Fibroblast of skin of scalp (primary cell): Measurements from ENCODE around the gene SV2B. TPM values are rescaled to one million over a fixed set of nuclear protein-coding genes. Genes with fewer than 3 reads are reported as not detected.
"Not testable (repeated sequence)": the region's sequence is repeated elsewhere in the genome, so short reads cannot be mapped to it uniquely, and the experiment has no call there.

Experiments used
- DNase-seq: peaks from one replicate; pipeline ENCODE4 v3.0.0-alpha.2; 2013
- polyA plus RNA-seq, 2 experiments: library from polyadenylated mRNA; unstranded; fragments of 120-200 nt; gene quantifications; one replicate each; pipeline ENCODE4 v1.2.1, GENCODE V29; 2013; ENCODE audit not compliant: insufficient read length in 2 of 2

SV2B gene
- 0.04 TPM for polyA plus RNA-seq (2013, experiment 1 of 2; ENCODE audit: insufficient read length)
- polyA plus RNA-seq (2013, experiment 2 of 2; ENCODE audit: insufficient read length), result 0.07 TPM

- DNase-seq, result peak; percentile 7
Observed at GRCh38 chr15:91099995-91100813, at the start of gene SV2B. SV2B (plus strand) TSS chr15:91100257; CDS start chr15:91226264, 126,007 bp downstream.

- DNase-seq, result no peak
Observed at GRCh38 chr15:91051248-91051647, 48.8 kb upstream of the SV2B start.

GRCh38 chr15:91054816-91055215 lies 45.2 kb upstream of the SV2B start:
- no peak for DNase-seq

DNA sequence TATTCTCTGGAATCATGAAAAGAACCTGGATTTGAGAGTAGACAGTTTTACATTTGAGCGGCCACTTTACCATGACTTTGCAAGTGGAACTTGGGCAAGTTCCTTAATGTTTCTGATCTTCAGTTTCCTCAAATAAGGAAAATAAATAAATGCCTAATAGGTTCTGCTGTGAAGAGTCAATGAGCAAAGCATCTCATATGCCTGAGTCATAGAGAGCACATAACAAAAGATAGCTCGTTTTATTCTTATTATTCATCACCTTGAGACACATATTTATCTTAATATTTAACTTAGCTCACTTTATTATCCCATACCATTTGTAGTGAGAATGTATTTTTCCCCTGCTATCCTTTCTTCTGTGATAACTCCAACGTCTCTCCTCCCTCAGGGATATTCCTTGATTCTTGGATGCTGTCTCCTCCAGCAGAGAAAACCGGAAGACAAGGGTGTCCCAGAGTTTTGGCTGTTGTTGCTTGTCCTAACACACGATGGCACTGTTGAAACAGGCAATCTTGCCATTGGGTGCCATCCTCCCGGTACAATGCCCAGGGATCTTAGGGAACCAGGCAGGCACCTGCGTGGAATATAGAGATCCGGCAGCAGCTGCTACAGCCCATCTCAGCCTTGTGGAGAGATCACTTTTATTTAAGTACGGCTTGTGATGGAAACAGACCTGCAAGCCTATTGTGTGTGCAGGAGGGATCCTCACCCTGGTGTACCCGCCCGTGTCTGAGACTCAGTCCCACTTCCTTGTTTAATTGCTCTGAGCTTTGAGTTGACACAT lies 44.3 kb upstream of the SV2B start:
- DNase-seq, result peak; percentile 64

DNA sequence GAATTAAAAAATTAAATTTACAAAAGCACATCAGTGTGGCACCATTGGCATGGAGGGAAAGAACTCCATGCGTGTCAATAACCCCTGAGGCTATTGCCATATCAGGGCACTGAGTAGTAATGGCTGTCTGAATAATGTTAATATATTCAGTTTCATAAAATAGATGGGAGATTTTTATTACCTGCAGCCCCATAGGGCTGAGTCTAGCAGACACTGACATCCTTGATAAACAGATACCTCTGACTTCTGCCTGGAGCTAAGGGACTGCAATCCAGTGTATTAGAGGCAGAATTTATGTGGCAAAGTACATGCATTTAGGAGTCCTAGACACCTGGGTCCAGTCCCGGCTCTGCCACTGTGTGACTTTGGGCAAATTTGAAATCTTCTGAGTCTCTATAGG lies 38.8 kb upstream of the SV2B start:
- DNase-seq, result no peak

DNA sequence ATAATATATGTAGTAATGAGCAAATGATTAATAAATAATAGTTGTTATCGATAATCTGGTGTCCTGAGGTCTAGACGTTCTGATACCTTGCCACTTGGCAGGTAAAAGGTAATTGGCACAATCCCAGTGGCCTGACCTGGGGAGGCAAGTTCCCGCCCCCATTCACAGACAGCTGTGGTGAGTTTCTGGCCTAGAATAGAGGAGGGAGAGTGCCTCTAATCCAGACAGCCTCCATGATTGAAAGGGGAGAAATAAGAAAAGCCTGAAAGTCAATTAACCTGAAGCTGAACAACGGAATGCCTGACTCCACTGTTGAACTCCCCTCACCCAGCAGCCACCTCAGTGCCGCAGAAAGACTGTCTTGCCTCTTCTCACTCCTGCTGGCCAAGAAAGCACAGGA lies 38.1 kb upstream of the SV2B start:
- no peak for DNase-seq

DNA sequence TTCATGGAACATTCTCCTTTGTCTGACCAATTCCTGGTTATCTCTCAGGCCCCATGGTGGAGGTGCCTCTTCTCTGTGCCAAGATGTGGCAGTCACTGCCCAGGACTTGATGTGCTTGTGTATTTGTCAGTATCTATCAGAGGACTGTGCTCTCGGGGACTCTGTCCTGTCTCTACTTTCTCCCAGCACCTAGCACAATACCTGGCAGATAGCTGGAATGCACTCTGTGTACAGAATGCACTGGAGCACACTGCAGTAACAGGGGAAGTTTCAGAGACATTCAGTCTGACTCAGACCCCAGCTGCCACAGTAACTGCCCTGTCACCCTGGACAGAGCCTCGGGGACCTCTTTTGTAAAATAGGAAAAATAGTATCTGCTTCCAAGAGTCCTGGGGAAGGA lies 34.6 kb upstream of the SV2B start:
- DNase-seq, result no peak

DNA sequence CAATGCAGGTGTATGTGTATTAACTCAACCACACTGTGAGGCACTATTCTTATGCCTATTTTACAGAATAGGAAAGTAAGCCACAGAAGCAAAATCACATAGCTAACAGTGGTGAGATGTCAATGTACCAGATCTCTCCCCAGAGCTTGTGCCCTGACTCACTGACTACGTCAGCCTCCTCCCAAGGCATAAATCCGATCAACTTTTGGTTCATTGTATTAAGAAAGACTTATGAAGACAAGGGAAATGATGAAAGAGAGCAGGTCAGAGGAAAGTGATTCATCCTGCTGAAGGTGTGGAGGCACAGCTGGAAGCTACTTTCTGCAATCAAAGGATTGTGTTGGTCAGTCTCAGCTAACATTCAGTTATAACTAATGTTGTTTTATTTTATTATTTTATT lies 33.0 kb upstream of the SV2B start:
- DNase-seq, result no peak

- DNase-seq, result no peak
Observed at GRCh38 chr15:91068436-91068835, 31.6 kb upstream of the SV2B start.

DNA sequence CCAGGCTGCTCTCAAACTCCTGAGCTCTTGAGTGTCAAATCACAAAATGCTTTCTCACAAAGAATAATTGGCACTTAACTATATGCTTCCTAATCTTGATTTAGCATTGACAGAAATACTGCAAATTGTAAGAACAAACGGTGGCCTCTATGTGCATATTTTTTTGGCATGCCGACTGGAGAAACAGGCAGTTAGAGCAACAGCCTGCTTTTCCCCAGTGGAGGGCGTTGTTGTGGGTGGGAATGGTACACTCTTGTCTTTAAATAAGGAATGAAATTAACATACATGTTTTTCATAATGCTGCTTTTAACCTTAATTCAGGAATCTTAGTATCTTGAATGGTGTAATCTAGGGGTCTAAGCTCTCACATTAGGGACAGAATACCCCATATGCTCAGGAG lies 31.1 kb upstream of the SV2B start:
- no peak for DNase-seq

DNA sequence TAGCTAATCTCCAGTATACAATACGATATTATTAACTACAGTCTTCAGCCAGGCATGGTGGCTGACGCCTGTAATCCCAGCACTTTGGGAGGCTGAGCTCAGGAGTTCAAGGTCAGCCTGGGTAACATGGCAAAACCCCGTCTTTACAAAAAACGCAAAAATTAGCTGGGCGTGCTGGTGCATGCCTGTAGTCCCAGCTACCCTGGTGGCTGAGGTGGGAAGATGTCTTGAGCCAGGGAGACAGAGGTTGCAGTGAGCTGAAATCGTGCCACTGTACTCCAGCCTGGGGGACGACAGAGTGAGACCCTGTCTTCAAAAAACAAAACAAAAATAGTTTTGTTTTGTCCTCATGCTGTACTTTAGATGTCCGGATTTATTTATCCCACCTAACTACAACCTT lies 29.2 kb upstream of the SV2B start:
- DNase-seq, result no peak

- no peak for DNase-seq
Observed at GRCh38 chr15:91072161-91072560, 27.9 kb upstream of the SV2B start.

DNA sequence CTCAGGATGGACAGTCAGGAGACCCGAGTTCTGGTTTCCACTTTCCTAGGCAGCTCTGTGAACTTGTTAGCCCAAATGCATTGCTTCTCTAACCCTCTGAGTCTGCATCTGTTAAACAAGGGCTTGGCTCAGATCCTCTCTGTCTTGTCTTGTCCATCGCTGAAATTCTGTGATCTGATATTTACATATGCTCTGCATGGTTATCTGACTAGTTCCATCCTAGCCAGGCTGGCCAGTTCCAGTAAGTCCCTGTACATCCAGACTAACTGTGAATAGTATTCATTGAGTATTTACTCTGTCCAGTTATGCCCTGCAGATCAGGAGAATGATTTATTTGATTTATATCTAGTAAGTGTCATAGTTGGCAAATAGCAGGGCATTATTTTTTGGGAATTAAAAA lies 27.0 kb upstream of the SV2B start:
- DNase-seq, result no peak

DNA sequence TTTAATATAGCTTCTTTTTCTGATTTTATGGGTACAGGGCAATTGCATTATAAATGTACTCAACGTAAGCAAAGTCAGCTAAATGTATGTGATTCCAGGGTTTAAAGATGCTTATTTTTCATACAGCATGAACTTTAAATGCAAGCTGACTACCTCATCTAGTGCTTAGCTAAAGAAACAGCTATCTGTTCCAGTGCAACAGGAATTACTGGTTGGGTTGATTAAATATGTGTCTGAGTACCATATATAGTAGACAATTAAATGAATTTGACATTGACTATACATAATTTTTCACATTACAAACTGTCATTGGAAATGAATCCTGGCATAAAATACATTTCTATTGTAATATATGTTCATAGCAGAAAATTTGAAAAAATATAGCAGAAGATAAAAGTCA lies 26.3 kb upstream of the SV2B start:
- no peak for DNase-seq

GRCh38 chr15:91075739-91076138 lies 24.3 kb upstream of the SV2B start:
- DNase-seq, result no peak

DNA sequence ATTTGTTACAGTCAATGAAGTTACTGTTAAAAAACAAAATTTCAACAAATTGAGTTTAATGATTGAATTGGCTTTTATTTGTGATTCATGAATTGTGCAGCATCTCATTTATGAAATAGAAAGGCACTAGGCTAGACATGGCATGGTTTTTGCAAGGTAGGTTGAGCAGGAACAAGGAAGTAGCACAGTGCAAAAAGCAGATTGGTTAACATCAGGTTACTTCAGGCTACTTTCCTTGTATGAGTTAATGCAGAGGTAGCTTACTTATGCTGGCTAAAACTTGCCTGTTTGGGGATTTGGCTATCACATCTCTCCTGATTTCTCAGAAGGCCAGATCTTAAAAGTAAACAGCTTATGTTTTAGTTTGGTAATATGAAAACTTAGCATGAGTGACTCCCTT lies 23.0 kb upstream of the SV2B start:
- DNase-seq, result no peak

DNA sequence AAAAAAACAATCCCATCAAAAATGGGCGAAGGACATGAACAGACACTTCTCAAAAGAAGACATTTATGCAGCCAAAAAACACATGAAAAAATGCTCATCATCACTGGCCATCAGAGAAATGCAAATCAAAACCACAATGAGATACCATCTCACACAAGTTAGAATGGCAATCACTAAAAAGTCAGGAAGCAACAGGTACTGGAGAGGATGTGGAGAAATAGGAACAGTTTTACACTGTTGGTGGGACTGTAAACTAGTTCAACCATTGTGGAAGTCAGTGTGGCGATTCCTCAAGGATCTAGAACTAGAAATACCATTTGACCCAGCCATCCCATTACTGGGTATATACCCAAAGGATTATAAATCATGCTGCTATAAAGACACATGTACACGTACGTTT lies 6.2 kb upstream of the SV2B start:
- DNase-seq, result not testable (repeated sequence)

DNA sequence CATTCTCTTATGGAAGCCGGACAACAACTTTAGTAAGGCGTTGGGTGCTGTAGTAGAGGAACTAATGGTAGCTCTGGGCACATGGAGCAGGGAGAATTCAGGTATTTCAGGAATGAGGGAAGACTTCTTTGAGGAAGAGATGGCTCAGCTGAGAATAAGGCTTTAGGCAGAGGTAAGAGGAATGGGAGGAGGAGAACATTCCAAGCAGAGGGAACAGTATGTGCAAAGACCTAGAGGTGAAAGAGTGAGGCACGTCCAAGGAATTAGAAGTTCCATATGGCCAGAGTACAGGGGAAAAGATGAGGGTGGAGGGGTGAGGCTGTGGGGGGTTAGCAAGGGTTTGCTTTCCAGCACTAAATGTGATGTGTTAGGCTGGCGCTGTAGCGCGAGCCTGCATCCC lies 1.6 kb upstream of the SV2B start:
- no peak for DNase-seq

- DNase-seq, result peak; percentile 22
Observed at GRCh38 chr15:91099616-91099994, 452 bp upstream of the SV2B start.

GRCh38 chr15:91100814-91101607 lies 954 bp downstream of the SV2B start:
- peak; percentile 1 for DNase-seq

DNA sequence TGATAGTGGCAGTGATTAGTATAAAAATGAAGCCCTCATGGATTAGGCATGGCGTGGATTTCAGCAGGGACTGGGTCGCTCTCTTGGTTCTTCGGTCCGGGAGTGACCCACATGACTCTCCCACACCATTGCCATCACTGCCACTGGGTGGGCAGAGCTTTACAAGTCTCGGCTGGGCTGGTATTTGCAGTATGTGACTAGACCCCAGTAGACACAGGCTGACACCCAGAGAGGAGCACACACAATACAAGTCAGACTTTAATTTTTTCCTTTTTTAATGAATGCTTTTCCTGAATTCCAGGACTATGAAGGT lies 1.5 kb downstream of the SV2B start:
- DNase-seq, result no peak

DNA sequence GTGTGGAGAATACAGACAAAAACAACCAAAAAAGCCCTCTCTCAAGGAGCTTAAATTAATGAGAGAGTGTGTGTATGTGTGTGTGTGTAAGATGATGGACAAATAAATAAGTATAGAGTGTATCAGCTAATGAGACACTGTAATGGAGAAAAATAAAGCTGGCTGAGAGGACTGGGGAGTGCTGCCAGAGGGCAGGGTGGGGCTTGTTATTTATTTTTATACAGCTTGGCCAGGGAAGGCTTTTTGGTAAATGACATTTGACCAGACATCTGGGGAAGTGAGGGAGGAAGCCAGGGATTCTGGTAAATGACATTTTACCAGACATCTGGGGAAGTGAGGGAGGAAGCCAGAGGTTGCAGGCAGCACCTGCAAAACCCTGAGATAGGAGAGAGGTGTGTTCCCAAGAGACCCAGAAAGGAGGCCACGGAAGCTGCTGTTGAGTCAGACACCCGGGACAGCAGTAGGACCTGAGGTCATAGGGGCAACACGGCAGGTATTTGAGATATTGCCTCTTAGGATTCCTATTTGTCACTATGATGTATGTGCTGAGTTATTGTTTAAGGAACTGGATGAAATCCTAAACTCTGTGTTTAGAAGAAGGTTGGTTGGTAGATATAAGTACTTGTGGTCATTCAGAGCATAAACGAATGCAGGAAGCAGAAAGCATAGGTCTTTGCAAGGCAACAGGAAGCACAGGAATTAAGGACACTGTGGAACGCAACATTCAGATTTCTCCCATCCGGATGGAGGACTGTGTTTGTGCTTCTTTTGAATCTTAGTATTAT lies 2.7 kb downstream of the SV2B start:
- DNase-seq, result no peak
